GM18511 (cell line): Measurements from ENCODE around the gene PCNX1.
"Not testable (repeated sequence)": the region's sequence is repeated elsewhere in the genome, so short reads cannot be mapped to it uniquely, and the experiment has no call there.

ENCODE experiments used
- ATAC-seq: cut with Tn5 transposase; IDR thresholded peaks from one replicate; pipeline ENCODE4 v1.9.1; 2021; ENCODE audit warnings: mild to moderate bottlenecking, moderate library complexity; ENCODE audit not compliant: unreplicated experiment

PCNX1 gene

DNA sequence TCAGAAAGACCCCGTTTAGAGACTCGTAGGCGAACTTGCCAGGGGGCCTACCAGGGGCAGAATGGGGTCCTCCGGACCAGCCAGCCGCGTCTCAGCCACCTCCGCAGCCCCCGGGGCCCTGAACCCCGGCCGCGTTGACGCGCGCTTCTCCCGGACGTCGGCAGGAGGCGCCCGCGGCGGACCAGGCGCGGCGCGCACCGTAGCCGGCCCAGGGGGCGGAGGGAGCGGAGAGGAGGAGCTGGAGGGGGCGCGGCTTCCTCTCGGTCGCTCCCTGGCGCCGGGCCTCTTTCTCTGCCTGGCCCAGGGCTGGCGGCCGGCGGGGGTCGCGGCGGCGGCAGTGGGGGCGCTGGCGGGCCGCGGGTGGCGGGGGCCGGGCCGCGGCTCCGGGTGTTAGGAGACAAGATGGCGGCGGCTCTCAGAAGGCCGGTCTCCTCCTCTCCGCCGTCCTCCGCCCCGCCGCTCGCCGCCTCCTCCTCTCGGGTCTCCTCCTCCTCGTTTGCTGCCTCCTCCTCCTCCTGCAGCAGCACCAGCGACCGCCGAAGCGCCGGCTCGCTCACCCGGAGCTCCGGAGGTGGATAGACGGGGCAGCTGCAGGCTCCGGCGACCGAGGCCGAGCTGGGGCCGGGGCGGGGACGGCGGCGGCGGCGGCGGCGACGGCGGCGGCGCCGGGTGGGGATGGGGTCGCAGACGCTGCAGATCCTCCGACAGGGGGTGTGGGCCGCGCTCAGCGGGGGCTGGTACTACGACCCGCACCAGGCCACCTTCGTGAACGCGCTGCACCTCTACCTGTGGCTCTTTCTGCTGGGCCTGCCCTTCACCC is at the start of gene PCNX1:
Gene PCNX1 (plus strand): TSS at position 284 of the 820 bp plus-strand sequence. CDS start 392 bp downstream, at position 676.
- peak; percentile 76 for ATAC-seq

DNA sequence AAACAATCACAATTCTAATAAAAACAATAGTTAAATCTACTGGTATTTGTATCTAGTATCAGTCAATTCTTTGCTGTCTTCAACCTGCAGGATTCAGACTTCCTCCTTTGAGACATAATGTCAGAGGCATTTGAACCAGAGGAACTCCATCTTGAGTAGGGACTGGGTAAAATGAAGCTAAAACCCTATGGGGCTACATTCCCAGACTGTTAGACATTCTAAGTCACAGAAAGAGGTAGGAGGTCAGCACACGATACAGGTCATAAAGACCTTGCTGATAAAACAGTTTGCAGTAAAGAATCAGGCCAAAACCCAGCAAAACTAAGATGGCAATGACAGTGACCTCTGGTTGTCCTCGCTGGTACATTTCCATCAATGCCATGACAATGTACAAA is 49.8 kb upstream of the PCNX1 start:
- no peak for ATAC-seq

GRCh38 chr14:70858641-70859040 is 48.6 kb upstream of the PCNX1 start:
- no peak for ATAC-seq

DNA sequence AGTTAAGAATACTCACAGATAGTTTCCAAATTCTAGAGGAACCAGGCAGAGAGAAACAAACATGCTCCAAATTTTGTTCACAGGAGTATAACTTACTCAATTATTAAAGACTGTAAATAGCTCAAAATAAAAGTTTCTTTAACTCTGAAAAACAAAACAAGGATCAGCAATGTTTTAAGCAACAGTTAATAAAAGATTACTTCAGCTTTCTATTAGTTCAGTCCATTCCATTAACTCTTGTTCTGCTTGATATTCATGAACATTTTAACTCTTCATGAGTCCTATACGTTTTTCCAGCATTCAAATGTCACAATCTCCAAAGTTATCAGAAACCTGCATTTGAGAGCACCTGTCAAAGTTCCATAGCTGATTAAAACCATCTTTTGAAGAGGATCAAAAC is 40.3 kb upstream of the PCNX1 start:
- ATAC-seq: not testable (repeated sequence)

GRCh38 chr14:70871001-70871400 is 36.3 kb upstream of the PCNX1 start:
- ATAC-seq: no peak

- ATAC-seq: peak; percentile 51
Measured at GRCh38 chr14:70871863-70872677, 35.2 kb upstream of the PCNX1 start.

DNA sequence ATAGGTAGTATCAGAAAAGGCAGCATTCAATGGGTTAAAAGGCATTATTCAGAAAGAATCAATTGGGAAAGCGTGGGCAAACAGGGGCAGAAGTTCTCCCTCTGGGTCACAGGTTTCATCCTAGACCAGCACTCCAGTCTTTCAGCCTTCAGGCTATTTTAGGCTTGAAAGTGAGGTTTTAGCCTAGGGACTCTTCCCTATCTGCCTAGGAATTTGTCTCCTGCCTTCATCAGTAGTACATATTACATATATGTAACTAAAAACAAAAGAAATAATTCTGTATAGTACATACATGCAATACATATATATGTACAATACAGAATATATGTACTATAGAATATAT is 34.6 kb upstream of the PCNX1 start:
- no peak for ATAC-seq

GRCh38 chr14:70873627-70874026 is 33.6 kb upstream of the PCNX1 start:
- no peak for ATAC-seq

GRCh38 chr14:70875811-70876460 is 31.3 kb upstream of the PCNX1 start:
- ATAC-seq: not testable (repeated sequence)

GRCh38 chr14:70879448-70879847 is 27.8 kb upstream of the PCNX1 start:
- ATAC-seq: no peak

GRCh38 chr14:70880888-70881287 is 26.4 kb upstream of the PCNX1 start:
- not testable (repeated sequence) for ATAC-seq

GRCh38 chr14:70881549-70882177 is 25.6 kb upstream of the PCNX1 start:
- peak; percentile 57 for ATAC-seq

DNA sequence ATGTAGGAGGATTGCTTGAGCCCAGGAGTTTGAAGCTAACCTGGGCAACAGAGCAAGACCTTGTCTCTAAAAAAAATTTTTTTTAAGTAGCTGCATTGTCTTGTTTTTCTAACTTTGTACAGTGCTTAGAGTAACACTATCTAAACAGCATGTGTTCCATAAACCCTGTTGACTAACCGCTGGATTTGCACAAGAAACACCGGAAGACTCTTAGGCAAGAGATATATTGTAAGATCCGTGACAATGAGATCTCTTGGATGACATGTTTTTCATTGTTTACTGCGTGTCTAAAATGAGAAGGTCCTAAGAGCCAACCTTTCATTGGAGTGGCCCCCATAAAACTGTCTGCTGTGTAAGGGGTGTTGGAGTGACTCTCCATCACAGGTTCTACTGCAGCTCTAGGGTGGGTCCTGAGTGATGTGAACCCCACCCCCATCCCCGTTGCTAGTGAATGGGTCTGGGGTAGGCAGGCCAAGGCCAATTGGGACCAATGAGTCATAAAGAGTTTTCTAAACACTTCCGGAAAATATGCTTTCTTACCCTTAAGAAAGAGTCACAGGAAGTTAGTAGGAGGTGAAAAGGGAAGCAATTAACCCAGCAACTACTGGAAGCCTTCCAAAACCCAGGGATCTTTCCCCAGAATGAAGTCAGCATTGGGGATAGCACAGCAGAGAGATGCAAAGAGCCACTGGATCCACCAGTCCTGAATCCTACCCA is 24.3 kb upstream of the PCNX1 start:
- ATAC-seq: no peak

DNA sequence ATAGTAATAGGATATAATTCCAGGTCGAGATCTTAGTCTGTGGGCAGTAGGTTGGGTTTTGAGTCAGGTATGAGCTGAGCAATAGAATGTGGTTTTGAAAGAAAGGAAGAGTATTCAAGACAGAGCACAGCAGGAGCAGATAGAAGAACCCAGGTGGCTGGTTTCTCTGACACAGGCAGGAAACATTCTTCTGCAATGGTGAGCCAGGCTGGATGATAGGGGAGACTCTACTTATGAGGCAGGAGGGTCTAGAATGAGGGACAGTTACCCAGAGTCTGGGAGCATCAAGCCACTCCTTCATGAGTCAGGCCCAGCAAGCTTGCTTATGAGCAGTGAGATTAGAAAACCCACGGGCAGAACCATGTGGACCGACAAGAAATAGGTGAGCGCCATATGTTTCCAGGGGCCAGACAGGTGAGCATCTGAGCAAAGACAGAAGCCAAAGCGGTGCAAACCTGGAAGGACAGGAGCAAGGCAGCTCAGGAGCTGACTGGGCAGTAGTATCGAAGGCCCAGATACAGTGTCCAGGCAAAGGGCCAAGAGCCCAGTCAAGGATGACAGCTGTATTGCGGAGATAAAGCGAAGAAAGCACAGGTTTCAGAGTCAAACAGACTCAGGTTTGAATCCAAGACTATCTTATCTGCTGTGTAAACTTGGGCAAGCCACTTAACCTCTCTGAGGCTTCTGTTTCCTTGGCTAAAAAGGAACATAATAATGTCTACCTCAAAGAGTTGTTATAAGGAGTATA is 22.5 kb upstream of the PCNX1 start:
- no peak for ATAC-seq

DNA sequence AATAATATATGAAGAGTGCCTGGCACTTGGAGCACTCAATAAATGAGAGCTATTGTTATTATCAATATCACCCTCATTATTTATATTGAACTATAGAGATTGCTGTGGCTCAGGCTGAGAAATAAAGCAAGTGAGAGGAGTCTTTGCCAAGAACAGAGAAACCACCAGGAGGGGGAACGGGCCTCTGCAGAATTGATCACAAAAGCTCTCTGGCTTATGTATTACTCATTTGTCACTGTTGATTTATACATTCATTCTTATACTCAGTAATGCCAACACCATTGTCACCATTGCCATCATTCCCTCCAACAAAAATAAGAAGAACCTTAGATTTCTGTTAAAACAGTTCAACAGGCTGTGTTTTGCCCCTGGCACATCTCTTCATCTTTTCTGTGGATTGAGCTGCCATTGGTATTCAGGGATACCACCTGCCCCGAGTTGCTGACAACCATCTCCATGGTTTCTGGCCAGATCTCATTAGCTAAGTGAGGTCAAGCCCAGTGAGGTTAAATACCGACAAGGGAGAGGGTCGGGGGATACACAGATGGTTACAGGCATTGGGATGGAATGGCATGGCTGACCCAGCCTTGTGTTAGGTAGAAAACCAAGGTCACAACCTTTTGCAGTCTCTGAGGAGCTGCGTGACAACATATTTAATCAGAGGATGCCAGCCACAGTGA is 21.8 kb upstream of the PCNX1 start:
- no peak for ATAC-seq

DNA sequence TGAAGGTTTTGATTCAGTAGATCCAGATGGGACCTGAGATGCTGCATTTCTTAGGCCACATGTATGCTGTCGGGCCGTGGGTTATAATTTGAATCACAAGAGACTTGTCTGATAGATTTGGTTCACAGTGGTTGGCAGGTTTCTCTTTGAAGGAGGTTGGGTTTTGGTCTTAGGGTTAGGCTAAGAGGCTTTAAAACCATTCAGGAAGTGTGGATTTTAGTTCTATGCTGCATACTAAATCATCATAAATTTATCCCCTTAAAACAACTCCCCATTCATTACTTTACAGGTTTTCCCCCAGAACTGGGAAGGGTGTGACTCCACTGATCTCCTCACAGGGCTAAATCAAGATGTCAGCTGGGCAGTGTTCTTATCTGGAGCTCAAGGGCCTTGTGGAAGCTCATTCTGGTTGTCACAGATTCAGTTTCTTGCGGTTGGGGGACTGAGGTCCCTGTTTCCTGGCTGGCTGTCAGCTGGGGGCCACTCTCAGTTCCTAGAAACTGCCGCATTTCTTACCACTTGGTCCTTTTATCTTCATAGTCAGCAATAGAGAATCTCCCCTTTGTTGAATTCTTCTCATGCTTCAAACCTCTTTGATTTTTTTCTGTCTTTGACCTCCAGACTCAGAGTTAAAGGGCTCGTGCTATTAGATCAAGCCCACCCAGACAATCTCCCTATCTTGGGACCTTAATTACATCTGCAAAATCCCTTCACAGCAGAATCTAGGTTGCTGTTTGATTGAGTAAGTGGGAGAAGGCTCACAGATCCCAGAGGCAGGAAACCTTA is 20.6 kb upstream of the PCNX1 start:
- peak; percentile 51 for ATAC-seq

- peak; percentile 42 for ATAC-seq
Measured at GRCh38 chr14:70887207-70887681, 20.0 kb upstream of the PCNX1 start.
